K562 (cell line): ENCODE measurements around the gene MTA1. TPM values are rescaled to one million over a fixed set of nuclear protein-coding genes. Genes with fewer than 3 reads are reported as not detected.

Source experiments
- ATAC-seq: fragments of 200-7000 bp; cut with Tn5 transposase; 3 replicates; pipeline ENCODE4 v1.9.1; 2020; ENCODE audit warnings: moderate library complexity
- BruUV-seq: library from RNA; stranded (reverse); fragments of 400-500 nt; replicated peaks from 2 replicates; lab custom pipeline; 2021; lab: Mats Ljungman, UMichigan
- CTCF ChIA-PET: fragments of 300-600 bp; formaldehyde crosslinking; extraction: SDS; loops from one replicate; lab custom pipeline; 2021; ENCODE audit warnings: low intra/inter-chr PET ratio; lab: Yijun Ruan, JAX
- POLR2A ChIA-PET: fragments of 300-600, 350-650 bp; sonication (Branson Sonifier 250); formaldehyde crosslinking; extraction: SDS; loops from one replicate; lab custom pipeline; 2021; ENCODE audit warnings: antibody characterized with exemption, inconsistent platforms; lab: Yijun Ruan, JAX
- DNase-seq, 4 experiments: peaks; one replicate each; pipeline versions ENCODE4 v3.0.0 to v3.0.0-alpha.2; 2011 to 2018; ENCODE audit warnings: low spot score in 3 of 4, mixed read lengths in 3 of 4; ENCODE audit errors: extremely low read depth in 1 of 4
- FAIRE-seq: peaks from 2 replicates; lab custom pipeline; 2011; peaks lifted over from hg19 to GRCh38; lab: Jason Lieb, UNC
- H2AFZ ChIP-seq: 2 replicates; pipeline ENCODE4 v1.6.0; 2011; ENCODE audit warnings: low read depth, low read length, control low read depth, inconsistent platforms
- H3K27ac ChIP-seq: fragments of 200-600 bp; 3 replicates; pipeline ENCODE4 v1.8.0; 2011; ENCODE audit warnings: low read depth, mild to moderate bottlenecking, control low read depth, inconsistent platforms, low read length, moderate library complexity, mixed read lengths; ENCODE audit errors: extremely low read depth
- H3K27me3 ChIP-seq, 2 experiments: fragments of 300-600 bp in 1 of 2; 2 replicates in 1 of 2; 3 replicates in 1 of 2; pipeline versions ENCODE4 v1.6.0 to v1.8.0; 2011; ENCODE audit warnings: inconsistent platforms in 2 of 2, low read length in 2 of 2, mild to moderate bottlenecking in 1 of 2, mixed read lengths in 1 of 2, moderate library complexity in 1 of 2; ENCODE audit not compliant: control insufficient read depth in 2 of 2, insufficient read depth in 2 of 2
- H3K36me3 ChIP-seq: fragments of 300-600 bp; 3 replicates; pipeline ENCODE4 v1.8.0; 2011; ENCODE audit warnings: mild to moderate bottlenecking, low read length, inconsistent platforms; ENCODE audit not compliant: control insufficient read depth, insufficient read depth
- H3K4me1 ChIP-seq, 2 experiments: fragments of 200-600 bp in 1 of 2; replicated peaks in 1 of 2; 2 replicates in 1 of 2; 3 replicates in 1 of 2; pipeline versions ENCODE4 v1.5.1 to v1.8.0; 2011; ENCODE audit warnings: inconsistent platforms in 2 of 2, low read length in 2 of 2, mild to moderate bottlenecking in 1 of 2, mixed read lengths in 1 of 2, moderate library complexity in 1 of 2; ENCODE audit not compliant: control insufficient read depth in 2 of 2, insufficient read depth in 2 of 2
- H3K4me2 ChIP-seq: 2 replicates; pipeline ENCODE4 v1.6.1; 2011; ENCODE audit warnings: low read length, control low read depth, inconsistent platforms, mixed read lengths; ENCODE audit not compliant: insufficient read depth
- H3K4me3 ChIP-seq: fragments of 200-600 bp; sonication (generic), shearing (Covaris generic); 2 replicates; pipeline ENCODE4 v1.5.1; 2016; ENCODE audit warnings: control low read depth, inconsistent platforms
- H3K79me2 ChIP-seq: fragments of 200-600 bp; 3 replicates; pipeline ENCODE4 v1.8.0; 2011; ENCODE audit warnings: low read length, inconsistent platforms; ENCODE audit not compliant: control insufficient read depth, insufficient read depth
- H3K9ac ChIP-seq, 2 experiments: 2 replicates each; pipeline versions ENCODE4 v1.6.0 to v1.6.1; 2011; ENCODE audit warnings: low read depth in 2 of 2, low read length in 2 of 2, control low read depth in 1 of 2, inconsistent platforms in 1 of 2, mild to moderate bottlenecking in 1 of 2, mixed read lengths in 1 of 2; ENCODE audit not compliant: insufficient read depth in 1 of 2
- H3K9me1 ChIP-seq: one replicate; pipeline ENCODE4 v1.6.0; 2011; ENCODE audit warnings: inconsistent platforms, mild to moderate bottlenecking, low read length, moderate library complexity; ENCODE audit not compliant: control insufficient read depth, insufficient read depth
- H3K9me3 ChIP-seq: replicated peaks from 2 replicates; pipeline ENCODE4 v1.5.1; 2011; ENCODE audit warnings: low read depth, low read length, inconsistent platforms; ENCODE audit not compliant: control insufficient read depth, insufficient read depth
- H4K20me1 ChIP-seq: replicated peaks from 2 replicates; pipeline ENCODE4 v1.6.1; 2011; ENCODE audit warnings: low read length, inconsistent platforms, mixed read lengths; ENCODE audit not compliant: control insufficient read depth, insufficient read depth
- BCL6 ChIP-seq: fragments of 250-450 bp; sonication (Bioruptor Pico); IDR thresholded peaks from 2 replicates; pipeline ENCODE4 v1.4.0; 2020
- POLR2G ChIP-seq: fragments of 200-400 bp; formaldehyde crosslinking; IDR thresholded peaks from 2 replicates; pipeline ENCODE4 v1.6.1; 2017; ENCODE audit warnings: low read depth, mild to moderate bottlenecking, antibody characterized with exemption, low read length, moderate library complexity
- SIN3B ChIP-seq: fragments of 450-650 bp; IDR thresholded peaks from 2 replicates; pipeline ENCODE4 v1.6.1; 2017; ENCODE audit warnings: low read depth, mild to moderate bottlenecking, moderate library complexity
- SMAD2 ChIP-seq: fragments of 150-350 bp; IDR thresholded peaks from 2 replicates; pipeline ENCODE4 v1.6.1; 2014; ENCODE audit warnings: low read depth, mild to moderate bottlenecking, low read length
- WGBS: fragments of 100-300 bp; shearing (Covaris generic); methylation state at CpG from one replicate; pipeline ENCODE4 v1.1.6; 2016; ENCODE audit warnings: low coverage, mixed read lengths; ENCODE audit not compliant: insufficient coverage; ENCODE audit errors: missing lambda C conversion rate; 5-methylcytosine and 5-hydroxymethylcytosine counted together
- in situ Hi-C: fragments of 300-500 bp; cut with MboI; formaldehyde crosslinking; loops from 4 replicates; pipeline ENCODE4 v1.15.0; 2018; ENCODE audit warnings: inconsistent platforms, mixed read lengths
- intact Hi-C: fragments of 100-400 bp; cut with micrococcal nuclease; formaldehyde crosslinking; loops from 2 replicates; pipeline ENCODE4 v1.14.2; 2022
- polyA plus RNA-seq, 8 experiments: library from polyadenylated mRNA; depleted of rRNA in 4 of 8; stranded (reverse) in 5 of 8; unstranded in 3 of 8; fragments of >200 nt; fragmentation: Nextera tagmentation in 2 of 8; fragmentation: Illumina TruSeq in 1 of 8; extraction: Ambion mirVana in 2 of 8; extraction: Trizol in 1 of 8; gene quantifications; 2 replicates each; pipeline versions ENCODE4 v1.2.1 to v1.2.3, GENCODE V29; 2011 to 2014; ENCODE audit warnings: inconsistent platforms in 1 of 8, missing spikeins in 1 of 8
- total RNA-seq, 7 experiments: library from RNA; depleted of rRNA in 6 of 7; stranded (reverse); fragments of >200 nt in 6 of 7; fragmentation: Illumina TruSeq in 2 of 7; extraction: Trizol in 2 of 7; gene quantifications; 2 replicates each; pipeline versions ENCODE4 v1.2.1 to v1.2.3, GENCODE V29; 2011 to 2021; ENCODE audit warnings: low replicate concordance in 1 of 7

The MTA1 gene
- total and polyA plus RNA-seq, 9 of the 15 experiments (the other 6 are each of a cell fraction or from before 2014, with no cell fraction given) = 0.13 to 118 (median 32.3) TPM

GRCh38 chr14:105389976-105390848 is 29.4 kb upstream of the MTA1 start:
- no peaks in the 10 kb centered on the region for H3K9me1 ChIP-seq
- in situ Hi-C loops = no loop called here
- no peak overlapping the region for H3K27ac ChIP-seq
- WGBS = 32% methylated on average over 13 of the region's 27 CpGs
- no peaks in the 10 kb centered on the region; the same call in 1 of the 2 replicates for H4K20me1 ChIP-seq
- H3K27me3 ChIP-seq = no peaks in the 10 kb centered on the region
- CTCF ChIA-PET = no interaction called here
- no peak overlapping the region for H3K4me3 ChIP-seq
- intact Hi-C loops = no loop called here
- FAIRE-seq = no peak
- H2AFZ ChIP-seq = no peak overlapping the region
- peaks cover 0 to 62% of the 10 kb centered on the region in 2 experiments; a peak in 3 of 5 replicates for H3K4me1 ChIP-seq
- no peak overlapping the region for H3K4me2 ChIP-seq
- TF ChIP-seq BCL6 (no peak), SMAD2 (no peak), POLR2G (peak; percentile 28; the same call in 1 of the 2 replicates), SIN3B (no peak)
- TF ChIP-seq, all 486 proteins: peak for 1
- Histone ChIP-seq H3K36me3 (no peaks in the 10 kb centered on the region), H3K9ac (peak overlapping the region in 1 of 2 experiments; percentile 45; a peak in 2 of 4 replicates), H3K9me3 (no peaks in the 10 kb centered on the region), H3K79me2 (no peaks in the 10 kb centered on the region)
- POLR2A ChIA-PET = no interaction called here
- ATAC-seq (no peak), DNase-seq (no peak)
- BruUV-seq = no TSS peak
